Measurements from ENCODE around the gene MMP11.

MMP11 gene

DNA sequence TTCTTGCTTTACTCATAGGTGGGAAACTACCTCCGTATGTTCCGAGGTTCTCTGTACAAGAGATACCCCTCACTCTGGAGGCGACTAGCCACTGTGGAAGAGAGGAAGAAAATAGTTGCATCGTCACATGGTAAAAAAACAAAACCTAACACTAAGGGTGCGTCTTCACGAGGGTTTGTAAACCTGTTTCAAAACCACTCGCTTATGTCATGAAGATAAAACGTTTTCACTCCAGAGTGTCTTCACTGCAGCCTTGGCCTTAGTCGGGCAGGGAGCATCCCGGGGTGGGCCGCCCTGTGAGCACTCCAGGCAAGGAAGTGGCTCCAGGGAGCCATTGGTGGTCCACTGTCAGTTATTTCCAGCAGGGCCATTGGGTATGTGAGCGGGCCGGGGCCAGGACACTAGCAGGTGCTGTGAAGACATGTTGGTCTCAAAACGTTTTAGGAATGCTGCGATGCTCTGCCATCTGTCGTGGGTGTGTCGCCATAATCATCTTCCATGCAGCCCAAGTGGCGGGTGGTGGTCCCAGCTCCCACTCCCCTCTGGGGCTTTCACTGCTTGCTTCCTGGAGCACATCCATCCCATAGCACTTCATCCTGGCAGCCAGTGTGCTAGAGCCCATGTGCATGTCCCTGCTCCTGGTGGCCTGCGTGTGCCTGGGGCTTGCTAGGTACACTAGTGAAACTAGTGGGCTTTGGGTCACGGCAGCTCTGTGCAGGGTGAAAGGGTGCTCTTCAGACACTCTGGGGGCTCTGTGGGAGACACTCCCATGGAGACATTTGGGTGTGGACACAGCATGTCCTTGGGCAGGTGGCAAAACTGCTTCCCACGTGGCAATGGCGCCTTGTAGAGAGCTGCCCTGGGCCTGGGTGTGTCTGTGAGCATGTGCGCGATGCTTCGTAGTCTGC lies 19.3 kb downstream of the MMP11 start:
- no peak overlapping the region for H3K4me3 ChIP-seq (ENCODE audit: low read length)
- H3K27me3 ChIP-seq (ENCODE audit: low read depth, low read length): no peaks in the 10 kb centered on the region
- H4K20me1 ChIP-seq (ENCODE audit: insufficient read depth, low read length): peaks cover 44% of the 10 kb centered on the region
- no peak overlapping the region for H2AFZ ChIP-seq (ENCODE audit: low read depth, low read length)
- no peak overlapping the region for H3K27ac ChIP-seq (ENCODE audit: low read length)
- no peak for TF ChIP-seq EZH2phosphoT487 (IDR thresholded peaks at IDR 0.05; ENCODE audit: low read depth)
- TF ChIP-seq, protein P1, sequence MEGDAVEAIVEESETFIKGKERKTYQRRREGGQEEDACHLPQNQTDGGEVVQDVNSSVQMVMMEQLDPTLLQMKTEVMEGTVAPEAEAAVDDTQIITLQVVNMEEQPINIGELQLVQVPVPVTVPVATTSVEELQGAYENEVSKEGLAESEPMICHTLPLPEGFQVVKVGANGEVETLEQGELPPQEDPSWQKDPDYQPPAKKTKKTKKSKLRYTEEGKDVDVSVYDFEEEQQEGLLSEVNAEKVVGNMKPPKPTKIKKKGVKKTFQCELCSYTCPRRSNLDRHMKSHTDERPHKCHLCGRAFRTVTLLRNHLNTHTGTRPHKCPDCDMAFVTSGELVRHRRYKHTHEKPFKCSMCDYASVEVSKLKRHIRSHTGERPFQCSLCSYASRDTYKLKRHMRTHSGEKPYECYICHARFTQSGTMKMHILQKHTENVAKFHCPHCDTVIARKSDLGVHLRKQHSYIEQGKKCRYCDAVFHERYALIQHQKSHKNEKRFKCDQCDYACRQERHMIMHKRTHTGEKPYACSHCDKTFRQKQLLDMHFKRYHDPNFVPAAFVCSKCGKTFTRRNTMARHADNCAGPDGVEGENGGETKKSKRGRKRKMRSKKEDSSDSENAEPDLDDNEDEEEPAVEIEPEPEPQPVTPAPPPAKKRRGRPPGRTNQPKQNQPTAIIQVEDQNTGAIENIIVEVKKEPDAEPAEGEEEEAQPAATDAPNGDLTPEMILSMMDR (IDR thresholded peaks at IDR 0.05; ENCODE audit: low read depth, low read length): no peak
- no peak overlapping the region for H3K9ac ChIP-seq (ENCODE audit: low read length)
- H3K9me3 ChIP-seq (ENCODE audit: insufficient read depth, low read length): no peaks in the 10 kb centered on the region
- peaks cover 38% of the 10 kb centered on the region for H3K4me1 ChIP-seq (ENCODE audit: low read length)
- peaks cover 43% of the 10 kb centered on the region for H3K36me3 ChIP-seq (replicated peaks; ENCODE audit: low read depth, low read length)
- H3K79me2 ChIP-seq (ENCODE audit: low read length): peaks cover 62% of the 10 kb centered on the region
- no peak overlapping the region for H3K4me2 ChIP-seq (ENCODE audit: low read length)

DNA sequence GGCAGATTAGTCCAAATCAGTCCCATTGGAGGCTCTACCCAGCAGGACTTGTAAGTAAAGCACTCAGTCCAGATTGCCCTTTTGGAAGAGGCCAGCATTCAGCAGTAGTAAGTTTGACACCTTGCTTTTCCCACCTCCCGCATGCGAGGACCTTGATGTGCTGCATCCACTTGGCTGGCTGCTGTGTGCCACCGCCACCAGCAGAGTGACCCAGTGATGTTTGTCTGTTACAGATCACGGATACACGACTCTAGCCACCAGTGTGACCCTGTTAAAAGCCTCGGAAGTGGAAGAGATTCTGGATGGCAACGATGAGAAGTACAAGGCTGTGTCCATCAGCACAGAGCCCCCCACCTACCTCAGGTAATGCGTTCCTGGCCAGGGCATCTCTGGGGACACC lies 20.7 kb downstream of the MMP11 start:
- peaks cover 34% of the 10 kb centered on the region for H4K20me1 ChIP-seq (ENCODE audit: insufficient read depth, low read length)
- no peak overlapping the region for H3K9ac ChIP-seq (ENCODE audit: low read length)
- H3K9me3 ChIP-seq (ENCODE audit: insufficient read depth, low read length): no peaks in the 10 kb centered on the region
- H3K4me1 ChIP-seq (ENCODE audit: low read length): peaks cover 35% of the 10 kb centered on the region
- H3K4me3 ChIP-seq (ENCODE audit: low read length): no peak overlapping the region
- H3K27ac ChIP-seq (ENCODE audit: low read length): no peak overlapping the region
- TF ChIP-seq EZH2phosphoT487 (IDR thresholded peaks at IDR 0.05; ENCODE audit: low read depth): no peak
- TF ChIP-seq, protein P1 (IDR thresholded peaks at IDR 0.05; ENCODE audit: low read depth, low read length): no peak
- H3K36me3 ChIP-seq (replicated peaks; ENCODE audit: low read depth, low read length): peaks cover 51% of the 10 kb centered on the region
- H3K27me3 ChIP-seq (ENCODE audit: low read depth, low read length): no peaks in the 10 kb centered on the region
- H2AFZ ChIP-seq (ENCODE audit: low read depth, low read length): no peak overlapping the region
- peaks cover 56% of the 10 kb centered on the region for H3K79me2 ChIP-seq (ENCODE audit: low read length)
- no peak overlapping the region for H3K4me2 ChIP-seq (ENCODE audit: low read length)

DNA sequence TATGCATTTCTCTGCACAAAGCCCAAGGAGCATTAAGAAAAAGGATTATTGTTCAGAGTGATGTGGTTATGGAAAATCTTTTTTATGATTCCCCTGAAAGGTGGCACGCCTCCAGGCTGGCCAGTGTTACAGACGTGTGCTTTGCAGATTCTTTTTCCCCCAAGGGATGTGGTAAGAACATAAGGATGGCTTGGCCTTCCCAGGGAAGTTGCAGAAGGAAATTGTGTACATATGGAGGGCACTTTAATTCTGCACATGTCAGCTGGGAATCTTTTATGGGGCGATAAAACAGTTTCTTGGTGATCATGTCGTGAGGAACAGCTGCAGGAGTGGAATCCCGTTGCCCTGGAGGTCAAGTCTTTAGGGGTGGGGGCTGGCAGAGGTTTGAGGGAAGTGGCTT lies 23.8 kb downstream of the MMP11 start:
- Histone ChIP-seq H3K27me3 (ENCODE audit: low read depth, low read length) (no peaks in the 10 kb centered on the region), H3K9ac (ENCODE audit: low read length) (no peak overlapping the region), H2AFZ (ENCODE audit: low read depth, low read length) (no peak overlapping the region), H3K27ac (ENCODE audit: low read length) (0 out of 2 replicates have a peak overlapping the region, but pooled peaks have one; percentile 8), H3K4me1 (ENCODE audit: low read length) (peaks cover 35% of the 10 kb centered on the region), H3K9me3 (ENCODE audit: insufficient read depth, low read length) (no peaks in the 10 kb centered on the region), H3K36me3 (replicated peaks; ENCODE audit: low read depth, low read length) (peaks cover 60% of the 10 kb centered on the region), H3K4me3 (ENCODE audit: low read length) (no peak overlapping the region), H4K20me1 (ENCODE audit: insufficient read depth, low read length) (peaks cover 9% of the 10 kb centered on the region), H3K4me2 (ENCODE audit: low read length) (no peak overlapping the region), H3K79me2 (ENCODE audit: low read length) (peaks cover 28% of the 10 kb centered on the region)
- TF ChIP-seq EZH2phosphoT487 (IDR thresholded peaks at IDR 0.05; ENCODE audit: low read depth): no peak
- TF ChIP-seq, protein P1 (IDR thresholded peaks at IDR 0.05; ENCODE audit: low read depth, low read length): no peak
